Measurements from ENCODE around the gene RAB34. TPM values are rescaled to one million over a fixed set of nuclear protein-coding genes. Genes with fewer than 3 reads are reported as not detected.

RAB34 gene
- total RNA-seq, 1 experiment from 2014 or later: 189 TPM

DNA sequence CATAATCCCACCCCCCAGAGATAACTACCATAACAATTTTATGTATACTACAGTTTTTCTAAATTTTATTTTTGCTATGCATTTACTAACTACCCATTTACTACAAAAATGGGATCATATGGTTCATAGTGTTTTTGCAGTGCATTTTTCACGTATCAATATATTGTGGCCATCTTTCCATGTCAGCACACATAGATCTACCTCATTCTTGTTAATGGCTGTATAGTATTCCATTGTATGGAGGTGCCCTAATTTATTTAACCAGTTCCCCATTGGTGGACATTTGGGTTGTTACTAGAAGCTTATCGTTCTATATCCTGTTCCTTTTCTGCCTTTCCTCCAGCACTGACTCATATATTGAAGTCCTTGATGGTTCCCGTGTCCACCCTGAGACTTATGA, 28.7 kb downstream of the RAB34 start:
- no CpG with 5 or more reads among the region's 3 CpGs for WGBS (ENCODE audit: extremely low coverage, insufficient read length, low lambda C conversion rate)
- Histone ChIP-seq H3K14ac (ENCODE audit: insufficient read depth, low read length) (no peak overlapping the region), H3K56ac (ENCODE audit: insufficient read length, low read depth, low read length) (no peak overlapping the region), H4K91ac (ENCODE audit: insufficient read length, low read depth, low read length) (no peak overlapping the region), H2BK20ac (ENCODE audit: low read depth, low read length, poor library complexity, severe bottlenecking) (no peak overlapping the region), H2BK12ac (ENCODE audit: insufficient read length, low read depth, low read length) (no peak overlapping the region), H2BK15ac (ENCODE audit: low read depth, low read length) (no peak overlapping the region), H3K79me1 (ENCODE audit: insufficient read depth, low read depth, low read length, poor library complexity, severe bottlenecking) (no peaks in the 10 kb centered on the region), H2BK5ac (ENCODE audit: insufficient read length, low read length) (no peak overlapping the region), H2BK120ac (ENCODE audit: low read depth, low read length, poor library complexity, severe bottlenecking) (no peak overlapping the region), H3K27ac (ENCODE audit: insufficient read length, low read depth, low read length) (no peak overlapping the region), H2AFZ (ENCODE audit: low read length) (no peak overlapping the region), H3K18ac (ENCODE audit: insufficient read length, low read depth, low read length) (no peak overlapping the region), H3K4me2 (ENCODE audit: insufficient read depth, insufficient read length, low read length) (no peak overlapping the region), H2AK5ac (ENCODE audit: insufficient read length, low read length) (no peak overlapping the region), H4K5ac (ENCODE audit: insufficient read length, low read depth, low read length) (no peak overlapping the region), H3T11ph (ENCODE audit: low read length) (no peak overlapping the region), H3K4ac (ENCODE audit: low read depth, low read length) (no peak overlapping the region), H4K8ac (replicated peaks; ENCODE audit: insufficient read length, low read depth, low read length) (no peak overlapping the region), H3K9me3 (ENCODE audit: control insufficient read depth, low read depth, low read length) (no peaks in the 10 kb centered on the region), H3K4me1 (ENCODE audit: insufficient read depth, low read length) (no peaks in the 10 kb centered on the region), H3K27me3 (ENCODE audit: insufficient read depth, low read length) (peaks cover 1% of the 10 kb centered on the region; the same call in 1 of the 2 replicates), H3K79me2 (ENCODE audit: insufficient read depth, low read length) (no peaks in the 10 kb centered on the region), H3K23me2 (ENCODE audit: insufficient read length, low read depth, low read length, poor library complexity, severe bottlenecking) (no peaks in the 10 kb centered on the region), H4K20me1 (ENCODE audit: control insufficient read depth, insufficient read depth, insufficient read length) (no peaks in the 10 kb centered on the region), H3K9ac (ENCODE audit: extremely low read depth, insufficient read length, low read length) (no peak overlapping the region), H3K23ac (ENCODE audit: insufficient read length, low read depth, low read length) (no peak overlapping the region)
- no peak overlapping the region for H3K4me3 Mint-ChIP-seq
- no peak for DNase-seq
- H3K36me3 Mint-ChIP-seq (ENCODE audit: insufficient read depth in 1 of 3, low read depth in 3 of 3): peaks cover 57 to 99% (median 79%) of the 10 kb centered on the region in 3 experiments; a peak in 6 of 7 replicates
- no peaks in the 10 kb centered on the region for H3K27me3 Mint-ChIP-seq (ENCODE audit: low read depth)
- no peak overlapping the region; a peak in 1 of 7 replicates for H3K27ac Mint-ChIP-seq
- no peaks in the 10 kb centered on the region for H3K9me3 Mint-ChIP-seq
- no peaks in the 10 kb centered on the region for H3K4me1 Mint-ChIP-seq
- TF ChIP-seq, protein P1, sequence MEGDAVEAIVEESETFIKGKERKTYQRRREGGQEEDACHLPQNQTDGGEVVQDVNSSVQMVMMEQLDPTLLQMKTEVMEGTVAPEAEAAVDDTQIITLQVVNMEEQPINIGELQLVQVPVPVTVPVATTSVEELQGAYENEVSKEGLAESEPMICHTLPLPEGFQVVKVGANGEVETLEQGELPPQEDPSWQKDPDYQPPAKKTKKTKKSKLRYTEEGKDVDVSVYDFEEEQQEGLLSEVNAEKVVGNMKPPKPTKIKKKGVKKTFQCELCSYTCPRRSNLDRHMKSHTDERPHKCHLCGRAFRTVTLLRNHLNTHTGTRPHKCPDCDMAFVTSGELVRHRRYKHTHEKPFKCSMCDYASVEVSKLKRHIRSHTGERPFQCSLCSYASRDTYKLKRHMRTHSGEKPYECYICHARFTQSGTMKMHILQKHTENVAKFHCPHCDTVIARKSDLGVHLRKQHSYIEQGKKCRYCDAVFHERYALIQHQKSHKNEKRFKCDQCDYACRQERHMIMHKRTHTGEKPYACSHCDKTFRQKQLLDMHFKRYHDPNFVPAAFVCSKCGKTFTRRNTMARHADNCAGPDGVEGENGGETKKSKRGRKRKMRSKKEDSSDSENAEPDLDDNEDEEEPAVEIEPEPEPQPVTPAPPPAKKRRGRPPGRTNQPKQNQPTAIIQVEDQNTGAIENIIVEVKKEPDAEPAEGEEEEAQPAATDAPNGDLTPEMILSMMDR (conservative IDR thresholded peaks at IDR 0.05): no peak

Measured in H9 (cell line).